Measurements from ENCODE around the gene SETD2. TPM values are rescaled to one million over a fixed set of nuclear protein-coding genes. Genes with fewer than 3 reads are reported as not detected.

Gene SETD2
- polyA plus RNA-seq, 1 of the 3 experiments (the other 2 are of a cell fraction) = 12.1 TPM

DNA sequence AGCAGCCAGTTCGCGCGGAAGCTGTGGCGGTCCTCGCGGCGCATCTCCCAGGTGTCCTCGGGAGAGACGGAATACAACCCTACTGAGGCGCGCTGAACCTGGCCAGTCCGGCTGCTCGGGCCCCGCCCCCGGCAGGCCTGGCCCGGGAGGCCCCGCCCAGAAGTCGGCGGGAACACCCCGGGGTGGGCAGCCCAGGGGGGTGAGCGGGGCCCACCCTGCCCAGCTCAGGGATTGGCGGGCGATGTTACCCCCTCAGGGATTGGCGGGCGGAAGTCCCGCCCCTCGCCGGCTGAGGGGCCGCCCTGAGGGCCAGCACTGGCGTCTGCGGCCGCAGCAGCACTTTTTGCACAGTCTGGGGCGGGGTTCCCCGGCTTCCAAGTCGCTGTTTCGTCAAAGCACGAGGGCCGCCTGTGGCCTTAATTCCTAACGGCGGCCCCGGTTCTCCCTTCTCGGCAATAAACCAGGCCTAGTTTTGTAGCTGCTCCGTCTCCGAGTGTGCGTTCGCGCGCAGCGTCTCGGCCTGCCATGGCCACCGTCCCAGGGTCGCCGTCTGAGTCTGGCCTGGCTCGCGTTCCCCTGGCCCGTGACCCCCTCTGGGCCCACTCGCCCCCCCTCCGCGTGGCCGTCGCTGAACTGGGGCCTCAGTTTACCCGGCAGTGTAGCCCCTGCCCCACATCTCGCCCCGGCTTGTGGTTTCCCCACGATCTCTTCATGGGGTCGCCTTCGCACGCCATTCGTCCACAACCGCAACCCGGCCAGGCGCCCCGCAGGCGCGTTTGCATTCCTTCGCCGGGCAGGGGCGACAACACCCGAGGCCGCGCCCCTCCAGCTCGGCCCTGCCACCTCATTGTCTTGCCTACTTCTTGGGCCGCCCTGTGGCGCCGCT, 154.4 kb downstream of the SETD2 start:
- H3K4me1 ChIP-seq (ENCODE audit: control insufficient read depth in 1 of 2, insufficient read depth in 2 of 2, low read depth in 1 of 2, low read length in 1 of 2) = peaks cover 0 to 15% of the 10 kb centered on the region in 2 experiments; a peak in 1 of 4 replicates
- no peaks in the 10 kb centered on the region for H4K20me1 ChIP-seq (ENCODE audit: insufficient read depth)
- no peaks in the 10 kb centered on the region for H3F3A ChIP-seq (replicated peaks; ENCODE audit: insufficient read depth)
- H3K27me3 ChIP-seq (ENCODE audit: insufficient read depth) = no peaks in the 10 kb centered on the region
- H3K4me2 ChIP-seq = peak overlapping the region; percentile 89
- H2AFZ ChIP-seq (ENCODE audit: low read depth) = peak overlapping the region; percentile 87; the same call in 1 of the 2 replicates
- ChIA-PET CTCF (interaction anchor here (1.0 to 2.2 kb wide), 2 partner anchors 41 to 100 kb away, joined by 3 to 5 read pairs; no protein-coding TSS in a partner anchor), POLR2A (interaction anchor here (1.0 to 1.2 kb wide), 3 partner anchors 19 to 371 kb away, joined by 3 to 5 read pairs (median 4); partner anchors contain the start of genes PTPN23 and SETD2)
- peak overlapping the region; percentile 65; the same call in 1 of the 2 replicates for H3K9ac ChIP-seq
- 50% methylated on average over 35 of the region's 85 CpGs for WGBS (ENCODE audit: low lambda C conversion rate)
- peak; percentile 99 for DNase-seq
- peak overlapping the region; percentile 42 to 72; a peak in 3 of 4 replicates for H3K27ac ChIP-seq (ENCODE audit: low read depth in 2 of 2, low read length in 1 of 2)
- H3K4me3 ChIP-seq (ENCODE audit: low read depth in 2 of 2, low read length in 1 of 2) = peak overlapping the region; percentile 48 to 61
- H3K79me2 ChIP-seq (ENCODE audit: insufficient read depth) = no peaks in the 10 kb centered on the region
- H3K9me2 ChIP-seq = no peaks in the 10 kb centered on the region
- peaks cover 0 to 12% of the 10 kb centered on the region in 2 experiments for H3K36me3 ChIP-seq (replicated peaks in 1 of 2; ENCODE audit: control insufficient read depth in 1 of 2, insufficient read depth in 2 of 2, low read length in 1 of 2)
- H3K9me3 ChIP-seq = no peaks in the 10 kb centered on the region
- TF ChIP-seq, protein P1, sequence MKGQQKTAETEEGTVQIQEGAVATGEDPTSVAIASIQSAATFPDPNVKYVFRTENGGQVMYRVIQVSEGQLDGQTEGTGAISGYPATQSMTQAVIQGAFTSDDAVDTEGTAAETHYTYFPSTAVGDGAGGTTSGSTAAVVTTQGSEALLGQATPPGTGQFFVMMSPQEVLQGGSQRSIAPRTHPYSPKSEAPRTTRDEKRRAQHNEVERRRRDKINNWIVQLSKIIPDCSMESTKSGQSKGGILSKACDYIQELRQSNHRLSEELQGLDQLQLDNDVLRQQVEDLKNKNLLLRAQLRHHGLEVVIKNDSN (IDR thresholded peaks at IDR 0.05; ENCODE audit: borderline replicate concordance, low read depth) = no peak
- no peak for TF ChIP-seq JUND (IDR thresholded peaks at IDR 0.05)
- peak; percentile 59; the same call in 1 of the 2 replicates for TF ChIP-seq SIN3A (IDR thresholded peaks at IDR 0.05; ENCODE audit: borderline replicate concordance, low read depth, low read length)
- no peak for TF ChIP-seq YY1 (IDR thresholded peaks at IDR 0.05; ENCODE audit: low read depth)
- TF ChIP-seq RXRA (IDR thresholded peaks at IDR 0.05; ENCODE audit: borderline replicate concordance, low read depth) = no peak
- TF ChIP-seq CHD2 (IDR thresholded peaks at IDR 0.05; ENCODE audit: low read length, partially characterized antibody) = peak; percentile 29
- TF ChIP-seq SMC3 (IDR thresholded peaks at IDR 0.05; ENCODE audit: low read depth, low read length) = no peak
- no peak for TF ChIP-seq ELF1 (IDR thresholded peaks at IDR 0.05)
- peak; percentile 66 for TF ChIP-seq TAF1 (IDR thresholded peaks at IDR 0.05; ENCODE audit: borderline replicate concordance, low read depth, low read length)
- TF ChIP-seq, protein P2, sequence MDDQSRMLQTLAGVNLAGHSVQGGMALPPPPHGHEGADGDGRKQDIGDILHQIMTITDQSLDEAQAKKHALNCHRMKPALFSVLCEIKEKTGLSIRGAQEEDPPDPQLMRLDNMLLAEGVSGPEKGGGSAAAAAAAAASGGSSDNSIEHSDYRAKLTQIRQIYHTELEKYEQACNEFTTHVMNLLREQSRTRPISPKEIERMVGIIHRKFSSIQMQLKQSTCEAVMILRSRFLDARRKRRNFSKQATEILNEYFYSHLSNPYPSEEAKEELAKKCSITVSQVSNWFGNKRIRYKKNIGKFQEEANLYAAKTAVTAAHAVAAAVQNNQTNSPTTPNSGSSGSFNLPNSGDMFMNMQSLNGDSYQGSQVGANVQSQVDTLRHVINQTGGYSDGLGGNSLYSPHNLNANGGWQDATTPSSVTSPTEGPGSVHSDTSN (IDR thresholded peaks at IDR 0.05) = peak; percentile 92
- no peak for TF ChIP-seq FOXJ3 (CRISPR knock-in tag; IDR thresholded peaks at IDR 0.05)
- TF ChIP-seq GABPA (IDR thresholded peaks at IDR 0.05; ENCODE audit: low read depth) = peak; percentile 74
- no peak for TF ChIP-seq FOXM1 (IDR thresholded peaks at IDR 0.05; ENCODE audit: low read depth)
- no peak for TF ChIP-seq EP300 (IDR thresholded peaks at IDR 0.05; ENCODE audit: borderline replicate concordance in 1 of 2, low read depth in 1 of 2, low read length in 1 of 2)
- TF ChIP-seq, protein P3, sequence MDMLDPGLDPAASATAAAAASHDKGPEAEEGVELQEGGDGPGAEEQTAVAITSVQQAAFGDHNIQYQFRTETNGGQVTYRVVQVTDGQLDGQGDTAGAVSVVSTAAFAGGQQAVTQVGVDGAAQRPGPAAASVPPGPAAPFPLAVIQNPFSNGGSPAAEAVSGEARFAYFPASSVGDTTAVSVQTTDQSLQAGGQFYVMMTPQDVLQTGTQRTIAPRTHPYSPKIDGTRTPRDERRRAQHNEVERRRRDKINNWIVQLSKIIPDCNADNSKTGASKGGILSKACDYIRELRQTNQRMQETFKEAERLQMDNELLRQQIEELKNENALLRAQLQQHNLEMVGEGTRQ (IDR thresholded peaks at IDR 0.05; ENCODE audit: borderline replicate concordance, low read depth, low read length) = no peak
- TF ChIP-seq RCOR1 (IDR thresholded peaks at IDR 0.05; ENCODE audit: low read length) = no peak
- peak; percentile 88 for TF ChIP-seq POLR2AphosphoS5 (IDR thresholded peaks at IDR 0.05; ENCODE audit: low read depth, low read length)
- TF ChIP-seq, protein P4, sequence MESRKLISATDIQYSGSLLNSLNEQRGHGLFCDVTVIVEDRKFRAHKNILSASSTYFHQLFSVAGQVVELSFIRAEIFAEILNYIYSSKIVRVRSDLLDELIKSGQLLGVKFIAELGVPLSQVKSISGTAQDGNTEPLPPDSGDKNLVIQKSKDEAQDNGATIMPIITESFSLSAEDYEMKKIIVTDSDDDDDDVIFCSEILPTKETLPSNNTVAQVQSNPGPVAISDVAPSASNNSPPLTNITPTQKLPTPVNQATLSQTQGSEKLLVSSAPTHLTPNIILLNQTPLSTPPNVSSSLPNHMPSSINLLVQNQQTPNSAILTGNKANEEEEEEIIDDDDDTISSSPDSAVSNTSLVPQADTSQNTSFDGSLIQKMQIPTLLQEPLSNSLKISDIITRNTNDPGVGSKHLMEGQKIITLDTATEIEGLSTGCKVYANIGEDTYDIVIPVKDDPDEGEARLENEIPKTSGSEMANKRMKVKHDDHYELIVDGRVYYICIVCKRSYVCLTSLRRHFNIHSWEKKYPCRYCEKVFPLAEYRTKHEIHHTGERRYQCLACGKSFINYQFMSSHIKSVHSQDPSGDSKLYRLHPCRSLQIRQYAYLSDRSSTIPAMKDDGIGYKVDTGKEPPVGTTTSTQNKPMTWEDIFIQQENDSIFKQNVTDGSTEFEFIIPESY (IDR thresholded peaks at IDR 0.05; ENCODE audit: borderline replicate concordance, low read depth) = no peak
- no peak for TF ChIP-seq NRF1 (IDR thresholded peaks at IDR 0.05; ENCODE audit: low read depth, low read length)
- TF ChIP-seq GATA2 (CRISPR knock-in tag; IDR thresholded peaks at IDR 0.05) = no peak
- TF ChIP-seq MXI1 (IDR thresholded peaks at IDR 0.05; ENCODE audit: low read depth, low read length) = no peak
- TF ChIP-seq, protein P5, sequence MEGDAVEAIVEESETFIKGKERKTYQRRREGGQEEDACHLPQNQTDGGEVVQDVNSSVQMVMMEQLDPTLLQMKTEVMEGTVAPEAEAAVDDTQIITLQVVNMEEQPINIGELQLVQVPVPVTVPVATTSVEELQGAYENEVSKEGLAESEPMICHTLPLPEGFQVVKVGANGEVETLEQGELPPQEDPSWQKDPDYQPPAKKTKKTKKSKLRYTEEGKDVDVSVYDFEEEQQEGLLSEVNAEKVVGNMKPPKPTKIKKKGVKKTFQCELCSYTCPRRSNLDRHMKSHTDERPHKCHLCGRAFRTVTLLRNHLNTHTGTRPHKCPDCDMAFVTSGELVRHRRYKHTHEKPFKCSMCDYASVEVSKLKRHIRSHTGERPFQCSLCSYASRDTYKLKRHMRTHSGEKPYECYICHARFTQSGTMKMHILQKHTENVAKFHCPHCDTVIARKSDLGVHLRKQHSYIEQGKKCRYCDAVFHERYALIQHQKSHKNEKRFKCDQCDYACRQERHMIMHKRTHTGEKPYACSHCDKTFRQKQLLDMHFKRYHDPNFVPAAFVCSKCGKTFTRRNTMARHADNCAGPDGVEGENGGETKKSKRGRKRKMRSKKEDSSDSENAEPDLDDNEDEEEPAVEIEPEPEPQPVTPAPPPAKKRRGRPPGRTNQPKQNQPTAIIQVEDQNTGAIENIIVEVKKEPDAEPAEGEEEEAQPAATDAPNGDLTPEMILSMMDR (IDR thresholded peaks at IDR 0.05) = no peak
- TF ChIP-seq RFX5 (IDR thresholded peaks at IDR 0.05; ENCODE audit: low read length) = no peak; the same call in 1 of the 2 replicates
- no peak for TF ChIP-seq EZH2phosphoT487 (IDR thresholded peaks at IDR 0.05; ENCODE audit: borderline replicate concordance, low read depth)
- TF ChIP-seq MEF2A (IDR thresholded peaks at IDR 0.05; ENCODE audit: borderline replicate concordance, low read depth) = no peak
- TF ChIP-seq RAD21 (IDR thresholded peaks at IDR 0.05; ENCODE audit: low read length) = no peak; the same call in 1 of the 2 replicates
- no peak for TF ChIP-seq FOSL2 (IDR thresholded peaks at IDR 0.05; ENCODE audit: borderline replicate concordance, low read depth)
- no peak for TF ChIP-seq TCF12 (IDR thresholded peaks at IDR 0.05)
